ENCODE results near the gene MNS1. TPM values are rescaled to one million over a fixed set of nuclear protein-coding genes. Genes with fewer than 3 reads are reported as not detected.

MNS1 gene
- total RNA-seq, 1 experiment from 2014 or later = 4.3 TPM

- intact Hi-C loops (cut with micrococcal nuclease) = no loop called here
- Histone ChIP-seq H3K9me2 (replicated peaks; ENCODE audit: low read length) (no peaks in the 10 kb centered on the region), H3F3A (ENCODE audit: low read length, unreplicated experiment) (no peaks in the 10 kb centered on the region), H3K4me3 (ENCODE audit: low read length) (peak overlapping the region; percentile 61), H3K36me3 (ENCODE audit: low read depth, low read length) (no peaks in the 10 kb centered on the region), H3K27ac (ENCODE audit: low read length) (no peak overlapping the region), H3K4me2 (ENCODE audit: low read length) (peak overlapping the region; percentile 76), H3K4me1 (ENCODE audit: insufficient read depth, low read length) (peaks cover 11% of the 10 kb centered on the region; the same call in 1 of the 2 replicates), H3K9me3 (ENCODE audit: low read length) (no peaks in the 10 kb centered on the region), H4K20me1 (ENCODE audit: low read length) (no peaks in the 10 kb centered on the region), H2AFZ (ENCODE audit: low read length) (peak overlapping the region; percentile 65), H3K79me2 (ENCODE audit: low read length) (no peaks in the 10 kb centered on the region), H3K27me3 (ENCODE audit: low read length) (0 out of 2 replicates have a peak, but pooled peaks cover 4% of the 10 kb centered on the region), H3K9ac (ENCODE audit: low read length) (no peak overlapping the region)
- DNase-seq (no peak), ATAC-seq (no peak)
- BruUV-seq (replicated peaks) = no TSS peak
- TF ChIP-seq EZH2phosphoT487 (IDR thresholded peaks at IDR 0.05; ENCODE audit: borderline replicate concordance, low read length) (no peak), EZH2 (IDR thresholded peaks at IDR 0.05; ENCODE audit: low read length, unreplicated experiment) (no peak), CTCF (conservative IDR thresholded peaks at IDR 0.05; ENCODE audit: low read depth, low read length) (no peak)
- CTCF ChIA-PET = no interaction called here
- POLR2A ChIA-PET (ENCODE audit: unreplicated experiment) = no interaction called here
These were observed 3.5 kb upstream of the MNS1 start for GRCh38 chr15:56468401-56468800.

- Histone ChIP-seq H3K27me3 (ENCODE audit: low read length) (0 out of 2 replicates have a peak, but pooled peaks cover 4% of the 10 kb centered on the region), H2AFZ (ENCODE audit: low read length) (no peak overlapping the region), H3K4me3 (ENCODE audit: low read length) (no peak overlapping the region), H3K9ac (ENCODE audit: low read length) (no peak overlapping the region), H3F3A (ENCODE audit: low read length, unreplicated experiment) (no peaks in the 10 kb centered on the region), H3K9me2 (replicated peaks; ENCODE audit: low read length) (no peaks in the 10 kb centered on the region), H3K4me2 (ENCODE audit: low read length) (no peak overlapping the region), H4K20me1 (ENCODE audit: low read length) (no peaks in the 10 kb centered on the region), H3K9me3 (ENCODE audit: low read length) (no peaks in the 10 kb centered on the region), H3K36me3 (ENCODE audit: low read depth, low read length) (no peaks in the 10 kb centered on the region), H3K4me1 (ENCODE audit: insufficient read depth, low read length) (peaks cover 11% of the 10 kb centered on the region; the same call in 1 of the 2 replicates), H3K27ac (ENCODE audit: low read length) (no peak overlapping the region), H3K79me2 (ENCODE audit: low read length) (no peaks in the 10 kb centered on the region)
- no peak for DNase-seq
- POLR2A ChIA-PET (ENCODE audit: unreplicated experiment) = no interaction called here
- ATAC-seq = no peak
- no TSS peak for BruUV-seq (replicated peaks)
- CTCF ChIA-PET = no interaction called here
- TF ChIP-seq CTCF (conservative IDR thresholded peaks at IDR 0.05; ENCODE audit: low read depth, low read length) (no peak), EZH2phosphoT487 (IDR thresholded peaks at IDR 0.05; ENCODE audit: borderline replicate concordance, low read length) (no peak), EZH2 (IDR thresholded peaks at IDR 0.05; ENCODE audit: low read length, unreplicated experiment) (no peak)
- intact Hi-C loops (cut with micrococcal nuclease) = no loop called here
These were observed 2.7 kb upstream of the MNS1 start for GRCh38 chr15:56467616-56468015.

GRCh38 chr15:56460947-56461346, 4.0 kb downstream of the MNS1 start:
- peaks cover 11% of the 10 kb centered on the region; the same call in 1 of the 2 replicates for H3K4me1 ChIP-seq (ENCODE audit: insufficient read depth, low read length)
- no peak for TF ChIP-seq EZH2 (IDR thresholded peaks at IDR 0.05; ENCODE audit: low read length, unreplicated experiment)
- TF ChIP-seq CTCF (conservative IDR thresholded peaks at IDR 0.05; ENCODE audit: low read depth, low read length) = no peak
- no peak for TF ChIP-seq EZH2phosphoT487 (IDR thresholded peaks at IDR 0.05; ENCODE audit: borderline replicate concordance, low read length)
- H3K4me2 ChIP-seq (ENCODE audit: low read length) = no peak overlapping the region
- H3K79me2 ChIP-seq (ENCODE audit: low read length) = no peaks in the 10 kb centered on the region
- ChIA-PET POLR2A (ENCODE audit: unreplicated experiment) (no interaction called here), CTCF (no interaction called here)
- ATAC-seq (no peak), DNase-seq (no peak)
- H2AFZ ChIP-seq (ENCODE audit: low read length) = no peak overlapping the region
- BruUV-seq (replicated peaks) = no TSS peak
- H3K27ac ChIP-seq (ENCODE audit: low read length) = no peak overlapping the region
- no peaks in the 10 kb centered on the region for H3K36me3 ChIP-seq (ENCODE audit: low read depth, low read length)
- H4K20me1 ChIP-seq (ENCODE audit: low read length) = no peaks in the 10 kb centered on the region
- no peak overlapping the region for H3K9ac ChIP-seq (ENCODE audit: low read length)
- H3K9me3 ChIP-seq (ENCODE audit: low read length) = no peaks in the 10 kb centered on the region
- H3K27me3 ChIP-seq (ENCODE audit: low read length) = no peaks in the 10 kb centered on the region
- no peaks in the 10 kb centered on the region for H3F3A ChIP-seq (ENCODE audit: low read length, unreplicated experiment)
- intact Hi-C loops (cut with micrococcal nuclease) = no loop called here
- no peak overlapping the region for H3K4me3 ChIP-seq (ENCODE audit: low read length)
- no peaks in the 10 kb centered on the region for H3K9me2 ChIP-seq (replicated peaks; ENCODE audit: low read length)

Data from PC-3 (cell line).